Sigmoid colon (tissue), 7 donors: ENCODE results near the gene DENND4A. TPM values are rescaled to one million over a fixed set of nuclear protein-coding genes. Genes with fewer than 3 reads are reported as not detected.
A peak's percentile ranks its signal among the peaks of the same experiment; 100 is the strongest.

Experiments
- DNase-seq: peaks from one replicate; pipeline ENCODE4 v3.0.0-alpha.2; 2019
- H3K27ac ChIP-seq, 4 donors: fragments of 200-600 bp; sonication (generic); one replicate each; pipeline ENCODE4 v1.5.1; 2016 to 2019; ENCODE audit warnings: mild to moderate bottlenecking in 1 of 4
- H3K27me3 ChIP-seq, 3 donors: fragments of 200-600 bp; sonication (generic); one replicate each; pipeline ENCODE4 v1.5.1; 2019; ENCODE audit warnings: mild to moderate bottlenecking in 1 of 3
- H3K36me3 ChIP-seq, 4 donors: fragments of 200-600 bp; sonication (generic); one replicate each; pipeline ENCODE4 v1.5.1; 2016 to 2019
- H3K4me1 ChIP-seq, 4 donors: fragments of 200-600 bp; sonication (generic); one replicate each; pipeline ENCODE4 v1.5.1; 2017 to 2019
- H3K4me3 ChIP-seq, 4 donors: fragments of 200-600 bp; sonication (generic); one replicate each; pipeline ENCODE4 v1.5.1; 2017 to 2019; ENCODE audit warnings: mild to moderate bottlenecking in 2 of 4, moderate library complexity in 1 of 4
- H3K9me3 ChIP-seq, 4 donors: fragments of 200-600 bp in 3 of 4; sonication (generic) in 3 of 4; one replicate each; pipeline versions ENCODE4 v1.5.1 to v1.6.1; 2013 to 2019
- EP300 ChIP-seq, 4 donors: sonication (generic); formaldehyde crosslinking; IDR thresholded peaks; one replicate each; pipeline ENCODE4 v1.6.1; 2017; ENCODE audit warnings: antibody characterized with exemption in 4 of 4
- POLR2A ChIP-seq, 2 donors: fragments of 450-650 bp; IDR thresholded peaks; one replicate each; pipeline ENCODE4 v1.6.1; 2016; ENCODE audit warnings: antibody characterized with exemption in 2 of 2, mild to moderate bottlenecking in 2 of 2, moderate library complexity in 2 of 2
- POLR2AphosphoS5 ChIP-seq, 4 donors: sonication (generic); formaldehyde crosslinking; IDR thresholded peaks; one replicate each; pipeline ENCODE4 v1.6.1; 2017; ENCODE audit warnings: antibody characterized with exemption in 4 of 4
- WGBS, 2 donors: extraction: QIAGEN DNeasy Blood & Tissue Kit; methylation state at CpG; one replicate each; pipeline ENCODE4 v1.1.7; 2013; 5-methylcytosine and 5-hydroxymethylcytosine counted together
- intact Hi-C: fragments of 100-400 bp; cut with DNase I; formaldehyde crosslinking; loops from one replicate; pipeline ENCODE4 v1.15.1; 2023
- polyA plus RNA-seq, 3 donors: library from polyadenylated mRNA; stranded (reverse); fragments of 200-250 nt; gene quantifications; one replicate each; pipeline ENCODE4 v1.2.3, GENCODE V29; 2013
- total RNA-seq, 4 donors: library from RNA; depleted of rRNA; stranded (reverse); fragments of >200 nt; gene quantifications; one replicate each; pipeline ENCODE4 v1.1.0, GENCODE V29; 2016
- TF ChIP-seq, protein P1 (sequence below), 4 experiments: fragments of 450-650 bp in 3 of 4; fragments of 200-600 bp in 1 of 4; IDR thresholded peaks; one replicate each; pipeline ENCODE4 v1.5.1; 2016 to 2019; ENCODE audit warnings: antibody characterized with exemption in 4 of 4, mild to moderate bottlenecking in 3 of 4, moderate library complexity in 2 of 4
- donor health status: healthy with polysubstance abuse.
- donor health status: Bipolar disorder and iron deficiency.
- donor health status: healthy.

Gene DENND4A
- total and polyA plus RNA-seq, 7 donors = 2.4 to 46.1 (median 29.3) TPM

DNA sequence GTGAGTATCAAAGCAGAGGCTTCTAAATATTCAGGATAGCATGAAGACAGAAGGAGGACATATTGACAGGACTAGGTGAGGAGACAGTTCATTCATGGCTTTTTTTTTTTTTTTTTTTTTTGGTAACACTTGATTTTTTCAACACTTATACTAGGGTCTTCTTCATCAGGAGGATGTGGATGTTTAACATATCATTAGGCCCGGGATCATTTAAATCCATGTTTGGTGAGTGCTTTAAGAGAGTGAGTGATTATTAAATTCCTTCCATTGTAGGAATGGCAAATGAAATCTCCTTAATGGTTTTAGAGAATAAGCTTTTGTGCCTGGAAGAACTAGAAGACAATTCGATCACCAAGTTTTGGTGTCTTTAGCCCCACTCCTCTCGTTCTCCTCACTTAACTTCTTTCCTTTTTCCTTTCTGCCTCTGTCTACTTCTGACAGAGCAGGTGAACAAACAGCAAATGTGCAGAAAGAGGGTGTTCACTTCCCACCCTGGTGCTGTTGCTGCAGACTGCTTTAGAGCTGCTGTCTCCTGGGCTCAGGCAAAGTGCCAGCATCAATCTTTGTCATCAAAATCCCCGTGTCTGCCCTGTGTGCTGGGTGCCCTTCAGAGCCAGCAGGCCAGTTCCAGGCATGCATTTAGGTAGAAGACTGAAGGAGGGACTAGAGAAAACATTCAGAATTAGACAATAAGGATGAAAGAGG is 41.6 kb upstream of the DENND4A start:
- 48% methylated on average over 4 of the region's 4 CpGs for WGBS, 2 donors
- no peak for DNase-seq
- H3K27me3 ChIP-seq = no peaks in the 10 kb centered on the region
- intact Hi-C loops = loop anchor here (2.0 kb wide), 1 partner anchor 41 kb away; the partner anchor contains the start of gene DENND4A
- peak overlapping the region; percentile 73 to 85 (median 79) for H3K27ac ChIP-seq
- TF ChIP-seq EP300 (IDR thresholded peaks at IDR 0.05) (no peak), POLR2AphosphoS5 (IDR thresholded peaks at IDR 0.05) (no peak), POLR2A (IDR thresholded peaks at IDR 0.05) (no peak)
- TF ChIP-seq, protein P1, sequence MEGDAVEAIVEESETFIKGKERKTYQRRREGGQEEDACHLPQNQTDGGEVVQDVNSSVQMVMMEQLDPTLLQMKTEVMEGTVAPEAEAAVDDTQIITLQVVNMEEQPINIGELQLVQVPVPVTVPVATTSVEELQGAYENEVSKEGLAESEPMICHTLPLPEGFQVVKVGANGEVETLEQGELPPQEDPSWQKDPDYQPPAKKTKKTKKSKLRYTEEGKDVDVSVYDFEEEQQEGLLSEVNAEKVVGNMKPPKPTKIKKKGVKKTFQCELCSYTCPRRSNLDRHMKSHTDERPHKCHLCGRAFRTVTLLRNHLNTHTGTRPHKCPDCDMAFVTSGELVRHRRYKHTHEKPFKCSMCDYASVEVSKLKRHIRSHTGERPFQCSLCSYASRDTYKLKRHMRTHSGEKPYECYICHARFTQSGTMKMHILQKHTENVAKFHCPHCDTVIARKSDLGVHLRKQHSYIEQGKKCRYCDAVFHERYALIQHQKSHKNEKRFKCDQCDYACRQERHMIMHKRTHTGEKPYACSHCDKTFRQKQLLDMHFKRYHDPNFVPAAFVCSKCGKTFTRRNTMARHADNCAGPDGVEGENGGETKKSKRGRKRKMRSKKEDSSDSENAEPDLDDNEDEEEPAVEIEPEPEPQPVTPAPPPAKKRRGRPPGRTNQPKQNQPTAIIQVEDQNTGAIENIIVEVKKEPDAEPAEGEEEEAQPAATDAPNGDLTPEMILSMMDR (IDR thresholded peaks at IDR 0.05) = no peak
- no peaks in the 10 kb centered on the region for H3K9me3 ChIP-seq
- H3K36me3 ChIP-seq = no peaks in the 10 kb centered on the region
- H3K4me3 ChIP-seq = no peak overlapping the region
- H3K4me1 ChIP-seq = peaks cover 0 to 41% (median 36%) of the 10 kb centered on the region in 4 donors

DNA sequence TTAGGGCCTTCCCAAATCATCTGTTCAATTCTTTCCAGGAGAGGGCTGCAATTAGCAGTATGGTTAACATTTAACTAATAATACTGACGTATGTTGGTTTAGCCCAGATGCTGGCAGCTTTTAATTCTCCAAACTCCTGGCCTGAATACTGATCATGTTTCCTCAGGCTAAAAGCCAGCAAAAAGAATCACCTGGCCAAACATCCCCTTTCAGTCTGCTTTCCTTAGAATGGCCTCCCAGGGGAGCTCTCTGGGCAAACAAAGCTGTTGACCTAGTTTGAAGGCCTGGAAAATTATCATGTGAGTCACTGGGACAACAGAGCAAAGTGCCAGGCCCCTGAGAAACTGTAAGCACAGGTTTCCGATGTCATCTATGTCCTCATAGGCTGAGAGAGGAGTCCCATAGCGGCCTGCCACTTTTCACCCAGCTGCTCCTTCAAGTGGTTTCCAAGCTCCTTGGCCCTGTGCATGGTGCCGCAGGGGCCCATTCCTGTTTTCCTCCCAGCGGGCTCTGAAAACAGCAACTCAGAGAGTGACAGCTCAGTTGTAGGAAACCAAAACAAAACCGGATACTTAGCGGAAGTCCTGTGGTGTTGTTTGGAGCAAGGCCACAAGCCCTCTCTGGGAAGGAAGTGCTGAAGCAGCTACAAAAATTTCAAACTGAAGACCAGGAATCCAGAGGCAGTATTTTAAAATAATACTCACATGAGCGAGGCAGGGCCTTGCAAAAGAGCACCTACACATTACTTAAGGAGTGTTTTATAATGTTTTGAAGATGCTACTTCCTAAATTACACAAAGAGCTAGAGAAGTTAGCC is 40.7 kb upstream of the DENND4A start:
- peak overlapping the region in 1 of 4 donors; percentile 25 for H3K4me3 ChIP-seq
- TF ChIP-seq EP300 (IDR thresholded peaks at IDR 0.05) = peak in 1 of 4 donors; percentile 2
- no peak for TF ChIP-seq POLR2A (IDR thresholded peaks at IDR 0.05)
- peak; percentile 27 to 58 (median 53) for TF ChIP-seq POLR2AphosphoS5 (IDR thresholded peaks at IDR 0.05)
- H3K27me3 ChIP-seq = no peaks in the 10 kb centered on the region
- peaks cover 0 to 41% (median 36%) of the 10 kb centered on the region in 4 donors for H3K4me1 ChIP-seq
- peak; percentile 95 for DNase-seq
- intact Hi-C loops = loop anchor here (2.0 kb wide), 1 partner anchor 40 kb away; the partner anchor contains the start of gene DENND4A
- no peaks in the 10 kb centered on the region for H3K9me3 ChIP-seq
- peak overlapping the region; percentile 73 to 85 (median 79) for H3K27ac ChIP-seq
- WGBS, 2 donors = 2 to 11% methylated on average over 8 of the region's 8 CpGs
- H3K36me3 ChIP-seq = no peaks in the 10 kb centered on the region

DNA sequence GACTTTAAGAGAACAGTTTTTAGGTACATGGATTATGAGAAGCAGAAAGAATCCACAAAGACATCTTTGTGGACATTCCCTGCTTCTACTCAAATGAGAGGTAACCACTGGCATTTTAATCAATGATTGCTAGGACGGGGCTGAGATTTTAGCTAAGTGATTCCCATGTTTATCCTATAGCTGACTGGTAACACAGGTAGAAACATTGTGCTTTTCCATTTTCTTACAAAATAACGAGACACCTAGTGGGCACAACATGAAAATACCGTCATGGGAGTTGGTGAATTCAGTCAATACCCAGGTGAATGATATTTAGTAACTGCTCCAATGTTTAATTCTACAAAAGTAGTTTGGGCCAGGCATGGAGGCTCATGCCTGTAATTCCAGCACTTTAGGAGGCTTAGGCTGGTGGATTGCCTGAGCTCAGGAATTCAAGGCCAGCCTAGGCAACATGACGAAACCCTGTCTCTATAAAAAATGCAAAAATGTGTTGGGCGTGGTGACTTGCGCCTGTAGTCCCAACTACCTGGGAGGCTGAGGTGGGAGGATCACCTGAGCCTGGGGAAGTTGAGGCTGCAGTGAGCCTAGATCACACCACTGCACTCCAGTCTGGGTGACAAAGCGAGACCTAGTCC is 37.2 kb upstream of the DENND4A start:
- DNase-seq = no peak
- H3K4me1 ChIP-seq = peaks cover 0 to 21% (median 20%) of the 10 kb centered on the region in 4 donors

DNA sequence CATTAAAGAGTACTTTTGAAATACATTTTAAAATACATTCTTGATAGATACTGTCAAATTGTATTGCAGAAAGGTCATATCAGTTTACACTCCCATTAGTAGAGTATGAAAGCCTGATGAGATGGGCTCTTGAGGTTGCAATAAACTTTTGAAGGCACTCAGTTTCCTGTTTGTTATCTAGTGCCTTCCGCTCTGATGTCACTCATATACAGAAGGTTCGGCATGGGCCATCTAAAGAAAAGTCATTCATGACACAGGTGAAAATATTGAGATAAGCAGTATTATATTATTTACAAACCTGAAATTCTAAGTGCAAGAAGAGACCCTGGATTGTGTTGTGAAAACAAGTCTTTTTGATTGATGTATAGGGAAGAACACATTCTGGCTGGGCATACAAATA is 36.5 kb upstream of the DENND4A start:
- Histone ChIP-seq H3K4me3 (no peak overlapping the region), H3K36me3 (no peaks in the 10 kb centered on the region), H3K9me3 (no peaks in the 10 kb centered on the region), H3K27me3 (no peaks in the 10 kb centered on the region), H3K27ac (no peak overlapping the region), H3K4me1 (peaks cover 0 to 16% (median 14%) of the 10 kb centered on the region in 4 donors)
- no peak for DNase-seq
- TF ChIP-seq, protein P1 (IDR thresholded peaks at IDR 0.05) = no peak
- TF ChIP-seq EP300 (IDR thresholded peaks at IDR 0.05) (no peak), POLR2A (IDR thresholded peaks at IDR 0.05) (no peak), POLR2AphosphoS5 (IDR thresholded peaks at IDR 0.05) (no peak)
- WGBS, 2 donors = 72 to 90% methylated on average over 2 of the region's 2 CpGs
- intact Hi-C loops = loop anchor here (5.0 kb wide), 1 partner anchor 76 kb away; no protein-coding TSS in a partner anchor

More for the DNA sequence above, 37.2 kb upstream of the DENND4A start:
- no peaks in the 10 kb centered on the region for H3K27me3 ChIP-seq
- H3K36me3 ChIP-seq = no peaks in the 10 kb centered on the region
- no peak overlapping the region for H3K27ac ChIP-seq
- WGBS, 2 donors = 42 to 63% methylated on average over 7 of the region's 7 CpGs
- intact Hi-C loops = loop anchor here (5.0 kb wide), 1 partner anchor 77 kb away; no protein-coding TSS in a partner anchor
- TF ChIP-seq, protein P1 (IDR thresholded peaks at IDR 0.05) = peak in 2 of 4 experiments; percentile 18 to 38
- no peak for TF ChIP-seq POLR2A (IDR thresholded peaks at IDR 0.05)
- no peak overlapping the region for H3K4me3 ChIP-seq
- no peaks in the 10 kb centered on the region for H3K9me3 ChIP-seq
